GM19035 (cell line): ENCODE results near the gene UTP18.
"Not testable (repeated sequence)": the region's sequence is repeated elsewhere in the genome, so short reads cannot be mapped to it uniquely, and the experiment has no call there.

Experiments
- ATAC-seq: cut with Tn5 transposase; IDR thresholded peaks from one replicate; pipeline ENCODE4 v1.9.1; 2021; ENCODE audit not compliant: unreplicated experiment

UTP18 gene

DNA sequence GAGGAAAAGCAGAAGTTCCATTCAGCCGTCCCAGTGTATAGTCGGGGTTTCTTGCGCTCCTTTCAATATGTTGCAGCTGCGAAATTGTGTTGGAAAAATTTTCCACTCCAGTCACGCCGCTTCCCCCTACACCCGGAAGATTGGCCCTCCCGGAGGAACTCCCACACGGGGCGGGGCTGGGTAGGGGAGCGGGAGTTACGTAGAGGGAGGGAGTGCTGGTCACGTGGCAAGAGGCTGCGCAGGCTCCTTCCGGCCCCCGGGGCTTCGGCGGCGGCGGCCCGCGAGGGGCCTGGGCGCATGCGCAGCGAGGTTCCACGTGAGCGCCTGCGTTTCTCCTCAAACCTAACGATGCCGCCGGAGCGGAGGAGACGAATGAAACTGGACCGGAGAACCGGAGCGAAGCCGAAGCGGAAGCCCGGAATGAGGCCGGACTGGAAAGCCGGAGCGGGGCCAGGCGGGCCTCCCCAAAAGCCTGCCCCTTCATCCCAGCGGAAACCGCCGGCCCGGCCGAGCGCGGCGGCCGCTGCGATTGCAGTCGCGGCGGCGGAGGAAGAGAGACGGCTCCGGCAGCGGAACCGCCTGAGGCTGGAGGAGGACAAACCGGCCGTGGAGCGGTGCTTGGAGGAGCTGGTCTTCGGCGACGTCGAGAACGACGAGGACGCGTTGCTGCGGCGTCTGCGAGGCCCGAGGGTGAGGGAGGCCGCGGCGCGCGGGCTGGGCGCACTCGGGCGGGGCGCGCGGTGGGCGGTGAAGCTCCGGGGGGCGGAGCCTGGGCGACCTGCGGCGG is at the start of gene UTP18:
Gene UTP18 (plus strand): TSS at position 310 of the 787 bp plus-strand sequence. CDS start 39 bp downstream, at position 349.
- ATAC-seq: peak; percentile 76

DNA sequence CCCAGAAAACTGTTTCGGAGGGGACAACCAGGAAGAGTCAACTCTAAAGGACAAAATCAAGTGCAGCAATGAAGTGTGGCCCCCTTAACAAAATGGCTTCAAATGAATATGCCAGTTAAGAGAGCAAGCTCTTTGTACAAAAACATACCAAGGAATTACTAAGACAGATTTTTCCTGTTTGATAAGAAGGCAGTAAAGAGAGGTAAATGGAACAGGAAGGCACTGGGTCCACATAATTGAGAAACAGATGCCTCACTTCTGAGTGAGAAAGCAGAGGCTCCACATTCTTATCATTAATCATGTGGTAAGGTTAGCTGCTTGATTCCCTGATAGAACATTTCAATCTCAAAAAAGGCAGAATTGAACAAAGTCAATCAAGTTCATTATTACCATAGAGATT is 45.4 kb upstream of the UTP18 start:
- no peak for ATAC-seq

DNA sequence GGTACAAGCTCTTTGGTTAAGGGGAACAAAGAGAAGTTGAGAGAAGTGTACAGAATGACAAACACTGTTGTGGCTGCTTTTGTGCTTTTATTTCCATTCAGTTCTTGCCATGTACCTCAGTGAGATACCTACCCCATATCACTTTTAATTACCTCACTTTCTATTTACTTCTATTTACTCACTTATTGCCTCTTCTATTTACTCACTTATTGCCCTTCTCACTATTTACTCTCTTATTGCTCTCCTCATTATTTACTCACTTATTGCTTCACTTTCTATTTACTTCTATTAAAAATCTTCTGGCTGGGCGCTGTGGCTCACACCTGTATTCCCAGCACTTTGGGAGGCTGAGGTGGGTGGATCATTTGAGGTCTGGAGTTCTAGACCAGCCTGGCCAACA is 42.4 kb upstream of the UTP18 start:
- no peak for ATAC-seq

DNA sequence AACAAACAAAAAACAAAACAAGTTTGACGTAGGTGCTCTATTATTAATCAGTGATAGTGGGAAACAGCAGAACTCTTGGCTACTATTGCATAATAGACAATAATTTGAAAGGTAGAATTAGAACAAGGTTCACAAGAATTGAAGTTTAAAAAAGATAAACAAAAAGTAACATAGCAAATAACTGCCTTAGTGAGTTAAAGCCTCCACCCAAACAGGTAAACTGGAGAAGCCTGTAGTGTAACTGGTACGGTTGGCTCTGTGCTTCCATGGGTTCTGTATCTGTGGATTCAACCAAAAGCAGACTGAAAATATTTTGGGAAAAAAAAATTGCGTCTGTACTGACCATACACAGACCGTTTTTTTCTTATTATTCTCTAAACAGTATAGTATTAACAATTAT is 39.0 kb upstream of the UTP18 start:
- no peak for ATAC-seq

DNA sequence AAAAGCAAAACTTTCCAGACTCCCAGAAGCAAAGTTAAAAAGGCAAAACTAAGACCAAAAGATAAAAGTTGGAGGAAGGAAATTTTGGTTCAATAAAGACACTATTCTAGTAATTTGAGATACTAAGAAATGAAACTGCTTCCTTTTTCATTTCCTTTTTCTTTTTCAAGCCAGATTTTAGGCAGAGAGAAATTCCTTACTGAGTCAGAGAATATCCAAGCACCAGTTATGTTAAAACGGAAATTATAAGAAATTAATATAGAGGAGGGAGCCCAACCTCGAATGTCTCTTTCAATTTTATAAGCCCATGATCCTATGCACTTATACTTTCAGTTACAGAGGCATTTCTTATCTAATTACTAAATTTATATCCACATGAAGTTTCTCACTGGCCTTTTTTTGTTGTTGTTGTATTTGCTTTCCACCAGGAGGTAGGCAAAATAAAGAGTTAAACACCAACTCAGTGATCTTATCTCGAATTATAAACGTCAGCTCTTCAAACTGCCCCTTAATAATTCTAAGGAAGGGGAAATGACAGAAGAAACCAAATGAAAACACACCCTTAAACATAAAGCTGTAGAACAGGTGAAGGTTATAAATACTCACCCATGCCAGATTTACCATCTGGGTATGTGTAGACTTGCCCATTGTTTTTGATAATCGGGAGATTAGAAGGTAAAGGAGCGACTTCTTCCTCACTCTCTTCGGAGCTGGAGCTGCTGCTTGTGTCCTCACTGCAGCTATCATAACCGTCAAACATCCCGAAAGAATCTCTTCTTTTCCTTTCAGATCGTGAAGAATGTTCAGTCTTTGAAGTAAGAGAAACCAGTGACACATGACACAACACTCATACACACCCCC is 35.7 kb upstream of the UTP18 start:
- ATAC-seq: no peak

DNA sequence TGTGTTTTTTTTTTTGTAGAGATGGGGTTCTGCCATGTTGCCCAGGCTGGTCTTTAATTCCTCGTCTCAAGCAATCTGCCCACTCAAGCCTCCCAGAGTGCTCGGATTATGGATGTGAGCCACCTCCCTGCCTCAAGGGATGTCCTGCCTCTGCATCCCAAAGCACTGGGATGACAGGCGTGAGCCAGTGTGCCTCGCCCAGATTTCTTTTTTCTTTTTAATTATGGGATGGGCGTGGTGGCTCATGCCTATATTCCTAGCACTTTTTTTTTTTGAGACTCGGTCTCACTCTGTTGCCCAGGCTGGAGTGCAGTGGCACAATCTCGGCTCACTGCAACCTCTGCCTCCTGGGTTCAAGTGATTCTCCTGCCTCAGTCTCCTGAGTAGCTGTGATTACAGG is 34.8 kb upstream of the UTP18 start:
- not testable (repeated sequence) for ATAC-seq

DNA sequence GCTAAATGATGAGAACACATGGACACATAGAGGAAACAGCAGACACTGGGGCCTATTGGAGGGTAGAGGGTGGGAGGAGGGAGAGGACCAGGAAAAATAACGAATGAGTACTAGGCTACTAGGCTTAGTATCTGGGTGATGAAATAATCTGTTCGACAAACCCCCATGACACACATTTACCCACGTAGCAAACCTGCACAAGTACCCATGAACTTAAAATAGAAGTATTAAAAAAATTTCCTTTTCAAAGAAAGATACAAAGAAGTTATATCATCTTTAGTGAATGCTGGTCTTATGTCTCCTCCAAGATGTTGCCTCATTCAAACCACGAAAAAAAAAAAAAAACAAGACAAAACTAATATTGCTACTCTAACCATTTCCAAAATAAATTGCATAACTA is 32.2 kb upstream of the UTP18 start:
- no peak for ATAC-seq

DNA sequence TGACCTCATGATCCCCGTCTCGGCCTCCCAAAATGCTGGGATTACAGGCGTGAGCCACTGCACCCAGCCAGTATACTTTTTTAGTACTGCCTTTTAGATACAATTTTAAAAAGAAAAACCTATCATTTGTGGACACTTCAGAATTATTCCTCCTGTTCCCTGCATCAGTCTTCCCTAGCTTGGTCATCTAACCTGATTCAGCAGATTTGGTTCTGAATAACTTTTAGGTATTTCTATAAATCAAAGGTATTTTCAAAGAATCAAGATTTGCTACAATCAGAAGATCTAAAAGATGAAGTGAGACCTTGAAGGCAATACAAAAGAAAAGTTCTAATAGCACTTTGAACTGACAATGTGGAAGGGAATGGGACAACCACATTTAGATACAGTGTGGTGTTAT is 30.5 kb upstream of the UTP18 start:
- ATAC-seq: no peak

DNA sequence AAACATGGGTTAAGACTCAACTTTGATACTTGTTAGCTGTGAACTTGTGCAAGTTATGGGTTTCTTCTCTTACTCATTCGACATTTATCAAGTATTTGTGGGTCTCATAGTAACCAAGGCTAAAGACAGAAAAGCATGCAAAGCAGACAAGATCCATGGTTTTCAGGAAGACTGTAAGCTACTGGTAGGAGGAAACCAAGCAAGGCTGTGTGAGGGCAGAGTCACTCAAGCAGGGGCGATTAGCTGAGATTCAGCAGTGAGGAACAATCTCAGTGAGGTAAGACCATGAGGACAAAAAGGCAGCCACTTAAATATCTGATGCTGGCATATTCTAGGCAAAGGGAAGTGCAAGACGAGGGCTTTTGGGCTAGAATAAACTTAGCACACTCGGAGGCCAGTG is 30.0 kb upstream of the UTP18 start:
- ATAC-seq: no peak

DNA sequence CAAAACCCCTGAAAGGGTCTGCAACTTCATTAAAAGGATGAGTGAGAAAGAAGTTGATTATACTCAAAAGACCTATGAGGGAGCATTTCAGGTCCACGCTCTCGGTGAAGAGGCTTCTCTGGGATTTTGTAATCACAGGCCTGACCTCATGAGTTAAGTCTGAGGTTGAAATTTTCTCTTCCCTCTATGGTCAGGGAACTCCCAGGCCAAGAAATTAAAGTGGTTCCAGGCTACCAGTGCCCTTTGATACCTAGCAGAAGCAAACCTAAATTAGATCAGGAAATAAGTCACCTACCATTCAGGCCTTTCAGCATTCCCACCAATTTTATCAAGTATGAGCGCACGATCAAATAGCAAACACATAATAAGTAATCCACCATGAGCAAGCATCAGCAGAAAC is 28.3 kb upstream of the UTP18 start:
- ATAC-seq: no peak

DNA sequence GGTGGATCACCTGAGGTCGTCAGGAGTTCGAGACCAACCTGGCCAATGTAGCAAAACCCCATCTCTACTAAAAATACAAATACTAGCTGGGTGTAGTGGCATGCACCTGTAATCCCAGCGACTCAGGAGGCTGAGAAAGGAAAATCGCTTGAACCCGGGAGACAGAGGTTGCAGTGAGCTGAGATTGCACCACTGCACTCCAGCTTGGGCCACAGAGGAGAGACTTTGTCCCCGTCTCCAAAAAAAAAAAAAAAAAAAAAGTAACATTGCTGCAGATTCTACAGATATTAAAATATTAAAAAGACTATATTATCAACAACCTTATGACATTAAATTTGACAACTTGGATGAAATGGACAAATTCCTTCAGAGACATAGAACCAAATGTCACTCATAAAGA is 26.2 kb upstream of the UTP18 start:
- ATAC-seq: no peak

DNA sequence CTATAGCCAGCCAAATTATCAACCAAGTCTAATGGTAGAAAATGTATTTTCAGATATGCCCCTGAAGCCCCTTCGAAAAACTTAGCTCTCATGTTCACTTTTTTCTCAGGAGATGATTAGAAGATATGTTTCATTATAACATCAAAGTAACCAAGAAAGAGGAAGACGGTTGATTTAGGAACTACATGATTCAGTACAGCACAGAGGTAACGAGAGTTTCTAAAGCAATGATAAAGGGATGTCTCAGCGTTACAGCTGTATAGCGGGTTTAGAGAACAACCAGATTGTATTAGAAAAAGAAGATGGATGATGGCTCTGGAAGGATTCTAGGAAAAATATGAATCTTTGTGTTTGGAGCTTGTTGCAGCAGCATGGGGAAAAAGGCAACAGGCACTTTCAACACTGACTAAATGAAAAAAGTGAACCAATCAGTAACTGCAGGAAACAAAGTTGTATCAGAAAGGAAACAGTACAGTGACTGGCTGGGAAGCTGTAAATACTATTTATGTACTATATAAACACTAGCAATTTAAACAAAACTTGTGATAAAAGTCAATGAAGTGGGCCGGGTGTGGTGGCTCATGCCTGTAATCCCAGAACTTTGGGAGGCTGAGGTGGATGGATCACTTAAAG is 22.0 kb upstream of the UTP18 start:
- no peak for ATAC-seq

DNA sequence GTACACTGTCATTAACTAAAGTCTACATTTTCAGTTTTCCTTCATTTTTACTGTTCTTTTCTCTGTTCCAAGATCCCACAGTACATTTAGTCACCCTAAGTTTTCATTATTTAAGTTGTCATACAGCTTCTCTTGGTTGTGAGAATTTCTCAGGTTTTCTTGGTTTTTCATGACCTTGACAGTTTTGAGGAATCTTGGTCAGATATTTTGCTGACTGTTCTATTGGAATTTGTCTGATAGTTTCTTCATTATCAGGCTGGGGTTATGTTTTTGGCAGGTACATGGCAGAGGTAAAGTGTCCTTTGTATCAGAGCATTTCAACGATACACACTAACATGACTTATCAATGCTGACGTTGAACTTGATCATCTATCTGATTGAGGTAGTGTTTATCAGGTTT is 20.1 kb upstream of the UTP18 start:
- ATAC-seq: no peak

DNA sequence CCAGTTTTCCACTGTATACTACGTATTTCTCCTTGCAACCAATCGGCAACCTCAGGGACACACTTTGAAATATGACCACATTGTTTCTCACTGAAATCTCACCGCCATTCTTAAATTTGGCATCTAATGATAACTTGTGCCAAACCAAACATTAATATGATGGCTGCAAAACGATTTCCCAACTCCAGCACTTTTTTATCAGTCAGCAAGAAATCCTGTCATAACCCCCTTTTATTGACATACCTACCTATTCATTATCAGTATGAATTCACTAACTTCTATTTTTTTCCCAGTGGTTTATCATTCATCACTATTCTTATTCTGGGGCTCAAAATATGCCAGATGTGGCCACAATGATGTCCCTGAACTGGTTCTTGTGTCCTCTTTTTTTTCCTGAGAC is 16.3 kb upstream of the UTP18 start:
- no peak for ATAC-seq

DNA sequence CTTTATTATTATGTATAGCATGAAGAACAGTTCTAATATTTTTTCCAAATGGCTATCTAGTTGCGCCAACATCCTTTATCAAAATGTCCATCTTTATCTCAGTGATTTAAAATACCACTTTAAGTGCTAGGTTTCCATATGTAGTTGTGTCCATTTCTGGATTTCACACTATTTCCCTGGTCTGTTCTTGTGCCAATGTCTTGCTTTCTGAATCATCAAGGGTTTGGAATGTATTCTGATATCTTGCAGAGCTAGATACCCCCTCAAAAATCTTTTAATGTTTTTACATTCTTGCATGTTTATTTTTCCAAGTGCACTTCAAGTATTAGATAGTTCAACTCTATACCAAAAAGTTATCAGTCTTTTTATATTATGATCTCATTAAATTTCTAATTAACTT is 14.8 kb upstream of the UTP18 start:
- ATAC-seq: no peak

DNA sequence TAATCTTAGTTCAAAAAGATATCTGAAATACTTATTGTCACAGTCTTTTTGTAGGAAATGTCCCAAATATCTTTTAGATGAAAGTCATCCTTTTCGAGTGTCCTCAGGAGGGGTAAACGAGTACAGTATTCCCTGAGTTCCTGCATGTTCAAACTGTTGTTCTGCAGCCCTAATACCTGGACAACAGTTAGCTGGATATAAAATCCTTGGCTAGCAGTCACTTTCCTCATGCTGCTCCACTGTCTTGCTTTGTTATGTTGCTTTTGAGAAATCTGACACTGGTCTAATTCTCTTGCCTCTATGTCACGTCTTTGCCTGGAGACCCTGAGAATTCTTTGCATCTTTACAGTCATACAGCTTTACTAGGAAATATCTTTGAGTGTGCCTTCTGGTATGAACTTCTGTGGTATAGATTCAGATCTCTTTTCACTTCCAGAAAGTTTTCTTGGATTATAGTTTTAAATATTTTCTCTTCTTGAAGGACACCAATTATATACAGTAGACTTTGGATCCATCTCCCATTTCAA is 10.0 kb upstream of the UTP18 start:
- ATAC-seq: no peak

DNA sequence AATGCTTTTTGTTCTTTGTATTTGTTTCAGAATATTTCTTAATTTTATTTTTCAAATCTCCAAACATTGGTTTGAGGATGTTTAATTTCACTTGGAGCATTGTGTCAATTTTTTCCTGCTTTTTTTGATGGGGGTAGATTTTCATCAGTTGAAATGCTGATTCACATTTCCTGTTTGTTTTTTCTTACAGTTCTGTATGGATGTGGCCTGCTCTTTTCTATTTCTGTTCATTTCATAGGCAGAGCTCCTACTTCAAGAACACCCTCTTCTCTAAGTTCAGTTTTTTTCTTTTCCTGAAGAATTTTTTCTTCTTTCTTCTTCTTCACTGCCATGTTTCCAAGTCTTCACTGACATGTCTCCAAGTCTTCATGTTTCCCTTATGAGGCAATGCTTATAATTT is 9.3 kb upstream of the UTP18 start:
- ATAC-seq: no peak

DNA sequence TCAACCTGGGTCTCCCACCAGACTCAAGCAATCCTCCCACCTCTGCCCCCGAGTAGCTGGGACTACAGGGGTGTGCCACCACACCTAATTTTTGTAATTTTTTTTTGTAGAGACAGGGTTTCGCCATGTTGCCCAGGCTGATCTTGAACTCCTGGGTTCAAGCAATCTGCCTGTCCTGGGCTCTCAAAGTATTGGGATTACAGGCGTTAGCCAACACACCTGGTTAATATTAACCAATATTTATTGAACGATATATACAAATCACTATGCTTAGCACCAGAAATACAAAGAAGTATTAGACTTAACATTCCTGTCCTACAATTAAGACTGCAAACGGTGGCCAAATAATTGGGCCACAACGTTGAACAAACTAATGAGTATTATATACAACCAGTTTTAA is 4.7 kb upstream of the UTP18 start:
- no peak for ATAC-seq

DNA sequence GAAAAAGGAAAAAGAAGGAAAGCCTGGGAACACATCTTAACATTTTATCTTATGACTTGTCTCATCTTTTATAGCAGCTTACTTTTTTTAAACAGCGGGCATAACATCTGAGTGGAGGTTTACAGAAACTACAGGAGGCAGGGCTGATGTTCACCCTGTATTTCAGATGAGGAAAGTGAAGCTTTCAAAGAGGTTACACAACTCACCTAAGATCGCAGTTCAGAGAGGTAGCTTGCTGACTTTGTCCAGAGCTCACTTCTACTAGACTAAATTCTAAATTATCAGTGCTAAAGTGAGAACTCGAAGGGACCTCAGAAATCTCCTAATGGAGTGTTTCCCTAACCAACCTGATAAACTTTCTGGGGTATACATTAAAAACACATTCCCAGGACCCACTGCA is 4.2 kb upstream of the UTP18 start:
- ATAC-seq: no peak

DNA sequence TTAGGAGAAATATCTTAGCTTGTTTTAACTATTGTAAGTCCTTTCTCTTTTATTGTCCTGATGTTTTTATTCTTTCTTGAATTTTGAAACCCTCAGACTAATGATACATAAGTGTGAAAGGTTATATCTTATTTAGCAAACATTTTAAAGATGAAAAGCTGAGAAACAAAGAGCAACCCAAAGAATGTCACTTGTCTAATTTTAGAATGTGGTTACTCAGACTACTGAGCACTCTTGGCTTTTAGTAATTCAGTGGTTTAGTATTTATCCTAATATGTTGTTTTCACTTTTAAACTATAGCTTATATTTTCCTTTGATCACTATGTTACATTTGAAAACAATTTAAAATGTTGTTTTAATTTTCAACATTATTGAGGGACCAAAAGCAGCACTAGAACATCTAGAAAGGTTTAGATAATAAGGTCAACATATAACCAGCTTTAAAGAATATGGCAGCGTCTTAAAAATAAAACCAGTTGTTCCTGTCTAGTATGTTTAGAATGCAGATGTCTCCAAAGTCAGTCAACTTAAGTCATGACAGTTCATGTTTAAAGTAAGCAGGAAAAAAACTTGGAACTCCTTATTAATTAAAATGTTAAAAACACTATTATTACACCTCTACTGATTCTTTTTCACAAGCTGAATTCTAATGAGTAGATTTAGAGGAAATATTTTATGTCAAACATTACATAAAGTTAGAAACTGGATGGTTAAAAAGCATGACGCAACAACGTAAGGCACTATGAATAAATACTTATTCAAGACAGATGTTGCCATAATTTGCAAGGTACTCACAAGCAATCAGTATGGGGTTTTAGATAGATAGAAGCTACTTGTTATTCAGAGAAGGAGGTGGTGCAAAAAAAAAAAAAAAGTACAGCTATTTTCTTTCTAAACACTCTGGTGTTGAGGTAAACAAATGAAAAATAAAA is 2.9 kb upstream of the UTP18 start:
- no peak for ATAC-seq
